Measurements from ENCODE around the gene ZNF888. TPM values are rescaled to one million over a fixed set of nuclear protein-coding genes. Genes with fewer than 3 reads are reported as not detected.
A peak's percentile ranks its signal among the peaks of the same experiment; 100 is the strongest.

ZNF888 gene
- total and polyA plus RNA-seq, 9 of the 15 experiments (the other 6 are each of a cell fraction or from before 2014, with no cell fraction given): 1.6 to 13.3 (median 9.9) TPM

GRCh38 chr19:52942386-52943133, 19.3 kb upstream of the ZNF888 start (continued):
- TF ChIP-seq, protein P1, sequence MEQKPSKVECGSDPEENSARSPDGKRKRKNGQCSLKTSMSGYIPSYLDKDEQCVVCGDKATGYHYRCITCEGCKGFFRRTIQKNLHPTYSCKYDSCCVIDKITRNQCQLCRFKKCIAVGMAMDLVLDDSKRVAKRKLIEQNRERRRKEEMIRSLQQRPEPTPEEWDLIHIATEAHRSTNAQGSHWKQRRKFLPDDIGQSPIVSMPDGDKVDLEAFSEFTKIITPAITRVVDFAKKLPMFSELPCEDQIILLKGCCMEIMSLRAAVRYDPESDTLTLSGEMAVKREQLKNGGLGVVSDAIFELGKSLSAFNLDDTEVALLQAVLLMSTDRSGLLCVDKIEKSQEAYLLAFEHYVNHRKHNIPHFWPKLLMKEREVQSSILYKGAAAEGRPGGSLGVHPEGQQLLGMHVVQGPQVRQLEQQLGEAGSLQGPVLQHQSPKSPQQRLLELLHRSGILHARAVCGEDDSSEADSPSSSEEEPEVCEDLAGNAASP (IDR thresholded peaks at IDR 0.05): no peak
- no peak for TF ChIP-seq FOXA3 (CRISPR knock-in tag; conservative IDR thresholded peaks at IDR 0.05 in 1 of 2, IDR thresholded peaks at IDR 0.05 in 1 of 2)
- no peak for TF ChIP-seq ZNF740 (CRISPR knock-in tag; IDR thresholded peaks at IDR 0.05)
- TF ChIP-seq ZNF740 (tag; IDR thresholded peaks at IDR 0.05): no peak
- no peak for TF ChIP-seq ZC3H11A (IDR thresholded peaks at IDR 0.05; ENCODE audit: low read depth, low read length)
- TF ChIP-seq, protein P2, sequence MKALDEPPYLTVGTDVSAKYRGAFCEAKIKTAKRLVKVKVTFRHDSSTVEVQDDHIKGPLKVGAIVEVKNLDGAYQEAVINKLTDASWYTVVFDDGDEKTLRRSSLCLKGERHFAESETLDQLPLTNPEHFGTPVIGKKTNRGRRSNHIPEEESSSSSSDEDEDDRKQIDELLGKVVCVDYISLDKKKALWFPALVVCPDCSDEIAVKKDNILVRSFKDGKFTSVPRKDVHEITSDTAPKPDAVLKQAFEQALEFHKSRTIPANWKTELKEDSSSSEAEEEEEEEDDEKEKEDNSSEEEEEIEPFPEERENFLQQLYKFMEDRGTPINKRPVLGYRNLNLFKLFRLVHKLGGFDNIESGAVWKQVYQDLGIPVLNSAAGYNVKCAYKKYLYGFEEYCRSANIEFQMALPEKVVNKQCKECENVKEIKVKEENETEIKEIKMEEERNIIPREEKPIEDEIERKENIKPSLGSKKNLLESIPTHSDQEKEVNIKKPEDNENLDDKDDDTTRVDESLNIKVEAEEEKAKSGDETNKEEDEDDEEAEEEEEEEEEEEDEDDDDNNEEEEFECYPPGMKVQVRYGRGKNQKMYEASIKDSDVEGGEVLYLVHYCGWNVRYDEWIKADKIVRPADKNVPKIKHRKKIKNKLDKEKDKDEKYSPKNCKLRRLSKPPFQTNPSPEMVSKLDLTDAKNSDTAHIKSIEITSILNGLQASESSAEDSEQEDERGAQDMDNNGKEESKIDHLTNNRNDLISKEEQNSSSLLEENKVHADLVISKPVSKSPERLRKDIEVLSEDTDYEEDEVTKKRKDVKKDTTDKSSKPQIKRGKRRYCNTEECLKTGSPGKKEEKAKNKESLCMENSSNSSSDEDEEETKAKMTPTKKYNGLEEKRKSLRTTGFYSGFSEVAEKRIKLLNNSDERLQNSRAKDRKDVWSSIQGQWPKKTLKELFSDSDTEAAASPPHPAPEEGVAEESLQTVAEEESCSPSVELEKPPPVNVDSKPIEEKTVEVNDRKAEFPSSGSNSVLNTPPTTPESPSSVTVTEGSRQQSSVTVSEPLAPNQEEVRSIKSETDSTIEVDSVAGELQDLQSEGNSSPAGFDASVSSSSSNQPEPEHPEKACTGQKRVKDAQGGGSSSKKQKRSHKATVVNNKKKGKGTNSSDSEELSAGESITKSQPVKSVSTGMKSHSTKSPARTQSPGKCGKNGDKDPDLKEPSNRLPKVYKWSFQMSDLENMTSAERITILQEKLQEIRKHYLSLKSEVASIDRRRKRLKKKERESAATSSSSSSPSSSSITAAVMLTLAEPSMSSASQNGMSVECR (CRISPR knock-in tag; IDR thresholded peaks at IDR 0.05): peak; percentile 72
- TF ChIP-seq NONO (IDR thresholded peaks at IDR 0.05; ENCODE audit: low read depth in 2 of 2, low read length in 1 of 2): 0 out of 4 replicates have a peak, but pooled peaks of 1 of the 2 experiments have one; percentile 42
- no peak for TF ChIP-seq ILF3 (IDR thresholded peaks at IDR 0.05; ENCODE audit: borderline replicate concordance)
- TF ChIP-seq, protein P3, sequence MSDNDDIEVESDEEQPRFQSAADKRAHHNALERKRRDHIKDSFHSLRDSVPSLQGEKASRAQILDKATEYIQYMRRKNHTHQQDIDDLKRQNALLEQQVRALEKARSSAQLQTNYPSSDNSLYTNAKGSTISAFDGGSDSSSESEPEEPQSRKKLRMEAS (CRISPR knock-in tag; IDR thresholded peaks at IDR 0.05): no peak; the same call in 1 of the 2 replicates
- TF ChIP-seq NCOA1 (IDR thresholded peaks at IDR 0.05; ENCODE audit: low read depth): no peak
- TF ChIP-seq, protein P4, sequence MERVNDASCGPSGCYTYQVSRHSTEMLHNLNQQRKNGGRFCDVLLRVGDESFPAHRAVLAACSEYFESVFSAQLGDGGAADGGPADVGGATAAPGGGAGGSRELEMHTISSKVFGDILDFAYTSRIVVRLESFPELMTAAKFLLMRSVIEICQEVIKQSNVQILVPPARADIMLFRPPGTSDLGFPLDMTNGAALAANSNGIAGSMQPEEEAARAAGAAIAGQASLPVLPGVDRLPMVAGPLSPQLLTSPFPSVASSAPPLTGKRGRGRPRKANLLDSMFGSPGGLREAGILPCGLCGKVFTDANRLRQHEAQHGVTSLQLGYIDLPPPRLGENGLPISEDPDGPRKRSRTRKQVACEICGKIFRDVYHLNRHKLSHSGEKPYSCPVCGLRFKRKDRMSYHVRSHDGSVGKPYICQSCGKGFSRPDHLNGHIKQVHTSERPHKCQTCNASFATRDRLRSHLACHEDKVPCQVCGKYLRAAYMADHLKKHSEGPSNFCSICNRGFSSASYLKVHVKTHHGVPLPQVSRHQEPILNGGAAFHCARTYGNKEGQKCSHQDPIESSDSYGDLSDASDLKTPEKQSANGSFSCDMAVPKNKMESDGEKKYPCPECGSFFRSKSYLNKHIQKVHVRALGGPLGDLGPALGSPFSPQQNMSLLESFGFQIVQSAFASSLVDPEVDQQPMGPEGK (CRISPR knock-in tag; IDR thresholded peaks at IDR 0.05; ENCODE audit: borderline replicate concordance): no peak
